HepG2 (cell line): ENCODE results near the gene ZNF597. TPM values are rescaled to one million over a fixed set of nuclear protein-coding genes. Genes with fewer than 3 reads are reported as not detected.
"Not testable (repeated sequence)": the region's sequence is repeated elsewhere in the genome, so short reads cannot be mapped to it uniquely, and the experiment has no call there.

ENCODE experiments used
- ATAC-seq: fragments of 200-7000 bp; cut with Tn5 transposase; 3 replicates; pipeline ENCODE4 v1.9.1; 2020; ENCODE audit warnings: mild to moderate bottlenecking, moderate library complexity
- BruUV-seq: library from RNA; stranded (reverse); fragments of 400-500 nt; replicated peaks from 2 replicates; lab custom pipeline; 2021; lab: Mats Ljungman, UMichigan
- CTCF ChIA-PET: fragments of 300-600 bp; formaldehyde crosslinking; extraction: SDS; loops from one replicate; lab custom pipeline; 2021; ENCODE audit warnings: low total read pairs, inconsistent platforms, low intra/inter-chr PET ratio; lab: Yijun Ruan, JAX
- POLR2A ChIA-PET: fragments of 350-600 bp; sonication (Branson Sonifier 250); formaldehyde crosslinking; loops from one replicate; lab custom pipeline; 2020; ENCODE audit warnings: antibody characterized with exemption, inconsistent platforms; lab: Yijun Ruan, JAX
- DNase-seq: peaks from one replicate; pipeline ENCODE4 v3.0.0-alpha.2; 2015; ENCODE audit warnings: low spot score
- FAIRE-seq: peaks from 3 replicates; lab custom pipeline; 2011; peaks lifted over from hg19 to GRCh38; lab: Jason Lieb, UNC
- H2AFZ ChIP-seq: one replicate; pipeline ENCODE4 v1.6.1; 2011; ENCODE audit warnings: low read length, inconsistent platforms
- H3K27ac ChIP-seq: fragments of 300-600 bp; 3 replicates; pipeline ENCODE4 v1.8.0; 2011; ENCODE audit warnings: mixed run types, mild to moderate bottlenecking, mixed read lengths, low read length, inconsistent platforms; ENCODE audit not compliant: insufficient read depth; ENCODE audit errors: extremely low read length
- H3K27me3 ChIP-seq, 2 experiments: fragments of 200-600 bp in 1 of 2; 2 replicates in 1 of 2; 3 replicates in 1 of 2; pipeline versions ENCODE4 v1.6.0 to v1.8.0; 2011; ENCODE audit warnings: low read length in 2 of 2, mild to moderate bottlenecking in 2 of 2, moderate library complexity in 2 of 2, inconsistent platforms in 1 of 2; ENCODE audit not compliant: insufficient read depth in 2 of 2, control insufficient read depth in 1 of 2
- H3K36me3 ChIP-seq, 2 experiments: fragments of 200-600 bp in 1 of 2; replicated peaks in 1 of 2; 2 replicates in 1 of 2; 3 replicates in 1 of 2; pipeline versions ENCODE4 v1.5.1 to v1.8.0; 2011; ENCODE audit warnings: low read length in 2 of 2, inconsistent platforms in 1 of 2; ENCODE audit not compliant: insufficient read depth in 2 of 2, control insufficient read depth in 1 of 2
- H3K4me1 ChIP-seq: 2 replicates; pipeline ENCODE4 v1.5.1; 2012; ENCODE audit warnings: low read length, inconsistent platforms; ENCODE audit not compliant: insufficient read depth
- H3K4me2 ChIP-seq: 2 replicates; pipeline ENCODE4 v1.6.0; 2011; ENCODE audit warnings: low read depth, low read length, inconsistent platforms
- H3K4me3 ChIP-seq, 3 experiments: fragments of 200-600 bp in 1 of 3; sonication (generic), shearing (Covaris generic) in 1 of 3; replicated peaks in 1 of 3; 2 replicates each; pipeline ENCODE4 v1.5.1; 2011 to 2016; ENCODE audit warnings: low read length in 3 of 3, inconsistent platforms in 2 of 3, low read depth in 2 of 3, mild to moderate bottlenecking in 2 of 3, control low read depth in 1 of 3, mixed read lengths in 1 of 3; ENCODE audit not compliant: insufficient read depth in 1 of 3
- H3K79me2 ChIP-seq: one replicate; pipeline ENCODE4 v1.6.1; 2011; ENCODE audit warnings: low read length, inconsistent platforms; ENCODE audit not compliant: insufficient read depth
- H3K9ac ChIP-seq: 2 replicates; pipeline ENCODE4 v1.6.0; 2011; ENCODE audit warnings: mild to moderate bottlenecking, low read depth, low read length, inconsistent platforms; ENCODE audit not compliant: insufficient read depth
- H3K9me3 ChIP-seq: 2 replicates; pipeline ENCODE4 v1.5.1; 2012; ENCODE audit warnings: mild to moderate bottlenecking, low read length
- H4K20me1 ChIP-seq: 2 replicates; pipeline ENCODE4 v1.6.0; 2011; ENCODE audit warnings: inconsistent platforms, mild to moderate bottlenecking, low read length, moderate library complexity; ENCODE audit not compliant: insufficient read depth
- AGO2 ChIP-seq: fragments of 200-400 bp; formaldehyde crosslinking; optimal IDR thresholded peaks from 2 replicates; pipeline ENCODE3; 2017; ENCODE audit warnings: mild to moderate bottlenecking, low read depth, low read length, moderate library complexity
- GABPA ChIP-seq, 2 experiments: IDR thresholded peaks; 2 replicates each; pipeline ENCODE4 v1.6.1; 2011 to 2016; ENCODE audit warnings: low read depth in 2 of 2, low read length in 1 of 2, missing biosample characterization in 1 of 2, missing genetic modification characterization in 1 of 2
- ZNF121 ChIP-seq: sonication (generic); formaldehyde crosslinking; IDR thresholded peaks from 2 replicates; pipeline ENCODE4 v1.5.0; 2020; ENCODE audit warnings: mild to moderate bottlenecking, missing genetic modification reagents
- ZNF362 ChIP-seq: sonication (generic); formaldehyde crosslinking; IDR thresholded peaks from 2 replicates; pipeline ENCODE4 v1.4.0; 2020; ENCODE audit warnings: missing genetic modification reagents, mild to moderate bottlenecking, borderline replicate concordance
- WGBS: methylation state at CpG from one replicate; pipeline ENCODE4 v1.1.6; 2017; ENCODE audit warnings: low lambda C conversion rate; 5-methylcytosine and 5-hydroxymethylcytosine counted together
- in situ Hi-C: cut with HindIII; loops from 2 replicates; pipeline ENCODE4 v1.10.0; 2017; ENCODE audit warnings: low pct_unique_long_range_greater_than_20kb; ENCODE audit not compliant: extremely low pct_ligation_motif_present
- intact Hi-C: fragments of 100-400 bp; cut with micrococcal nuclease; formaldehyde crosslinking; loops from one replicate; pipeline ENCODE4 v1.10.0; 2022; ENCODE audit not compliant: unreplicated experiment
- polyA plus RNA-seq, 8 experiments: library from polyadenylated mRNA; depleted of rRNA in 3 of 8; stranded (reverse) in 7 of 8; unstranded in 1 of 8; fragments of >200 nt; fragmentation: Illumina TruSeq in 4 of 8; extraction: Trizol in 4 of 8; gene quantifications; 2 replicates each; pipeline versions ENCODE4 v1.2.1 to v1.2.3, GENCODE V29; 2011 to 2016; ENCODE audit warnings: low read depth in 4 of 8, missing spikeins in 1 of 8, mixed read lengths in 1 of 8; ENCODE audit not compliant: insufficient read depth in 1 of 8
- total RNA-seq, 5 experiments: library from RNA; depleted of rRNA; stranded (reverse); fragments of >200 nt; fragmentation: Illumina TruSeq; extraction: Trizol; gene quantifications; 2 replicates each; pipeline ENCODE4 v1.2.3, GENCODE V29; 2016; ENCODE audit warnings: low read depth in 1 of 5

Gene ZNF597
- total and polyA plus RNA-seq, 2 of the 13 experiments (the other 11 are each of a cell fraction or from before 2014, with no cell fraction given): 1.3 to 2.4 TPM

GRCh38 chr16:3475604-3476375 lies 32.5 kb upstream of the ZNF597 start:
- in situ Hi-C loops (no loop called here), intact Hi-C loops (no loop called here)
- BruUV-seq: no TSS peak

GRCh38 chr16:3474870-3475269 lies 31.6 kb upstream of the ZNF597 start:
- POLR2A ChIA-PET, ATAC-seq, BruUV-seq, intact Hi-C loops, in situ Hi-C loops, H3K4me3 ChIP-seq, H3K9me3 ChIP-seq, DNase-seq, H3K4me2 ChIP-seq, H2AFZ ChIP-seq, H3K9ac ChIP-seq, H3K27ac ChIP-seq, CTCF ChIA-PET, H3K27me3 ChIP-seq, H3K4me1 ChIP-seq, FAIRE-seq: not testable (repeated sequence)
- H3K36me3 ChIP-seq: peaks cover 16 to 34% of the 10 kb centered on the region in 2 experiments; a peak in 4 of 5 replicates
- TF ChIP-seq ZNF121 (CRISPR knock-in tag): peak; percentile 61; the same call in 1 of the 2 replicates
- H4K20me1 ChIP-seq: peaks cover 45% of the 10 kb centered on the region; the same call in 1 of the 2 replicates
- WGBS: 98% methylated on average over 7 of the region's 7 CpGs
- H3K79me2 ChIP-seq: peaks cover 83% of the 10 kb centered on the region

More at GRCh38 chr16:3475604-3476375, 32.5 kb upstream of the ZNF597 start:
- ChIA-PET CTCF (no interaction called here), POLR2A (no interaction called here)
- peaks cover 19 to 35% of the 10 kb centered on the region in 2 experiments; a peak in 4 of 5 replicates for H3K36me3 ChIP-seq
- no peak overlapping the region for H3K4me3 ChIP-seq
- peaks cover 7% of the 10 kb centered on the region for H3K4me1 ChIP-seq
- peaks cover 36% of the 10 kb centered on the region; the same call in 1 of the 2 replicates for H4K20me1 ChIP-seq
- no peak for DNase-seq
- peaks cover 77% of the 10 kb centered on the region for H3K79me2 ChIP-seq
- H3K9me3 ChIP-seq: no peaks in the 10 kb centered on the region
- no peak overlapping the region for H3K27ac ChIP-seq
- H3K4me2 ChIP-seq: no peak overlapping the region
- H3K27me3 ChIP-seq: no peaks in the 10 kb centered on the region
- WGBS: over 99% methylated on average over 21 of the region's 29 CpGs
- no peak for FAIRE-seq
- no peak for TF ChIP-seq ZNF362
- peak; percentile 66 for TF ChIP-seq AGO2
- TF ChIP-seq GABPA (IDR thresholded peaks at IDR 0.05; ENCODE audit: low read depth, low read length): 0 out of 2 replicates have a peak, but pooled peaks have one; percentile 17
- TF ChIP-seq GABPA (CRISPR knock-in tag; IDR thresholded peaks at IDR 0.05; ENCODE audit: low read depth): no peak
- no peak overlapping the region for H3K9ac ChIP-seq
- ATAC-seq: no peak
- H2AFZ ChIP-seq: no peak overlapping the region
